GM18861 (cell line): Measurements from ENCODE around the gene ERG.

ENCODE experiments used
- ATAC-seq: cut with Tn5 transposase; IDR thresholded peaks from one replicate; pipeline ENCODE4 v1.9.1; 2021; ENCODE audit not compliant: unreplicated experiment

Gene ERG

DNA sequence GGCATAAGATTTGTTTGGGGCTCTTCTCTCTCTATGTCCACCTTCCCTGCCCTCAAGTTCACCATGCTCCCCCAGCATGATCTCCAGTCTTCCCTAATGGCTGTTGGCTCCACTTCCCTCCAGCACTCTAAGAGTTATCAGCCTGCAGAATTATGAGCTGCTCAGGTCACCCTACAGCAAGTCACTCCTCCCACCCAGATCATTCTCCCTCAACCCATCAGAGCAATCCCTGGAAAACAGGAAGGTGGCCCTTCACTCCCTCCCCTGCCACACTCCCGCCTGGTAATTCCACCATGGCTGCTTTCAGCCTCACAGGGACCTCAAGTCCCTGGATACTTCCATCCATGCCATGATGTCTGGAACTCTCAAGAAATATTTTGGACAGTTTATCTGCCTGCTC lies 137.0 kb downstream of the ERG start:
- ATAC-seq, result no peak

DNA sequence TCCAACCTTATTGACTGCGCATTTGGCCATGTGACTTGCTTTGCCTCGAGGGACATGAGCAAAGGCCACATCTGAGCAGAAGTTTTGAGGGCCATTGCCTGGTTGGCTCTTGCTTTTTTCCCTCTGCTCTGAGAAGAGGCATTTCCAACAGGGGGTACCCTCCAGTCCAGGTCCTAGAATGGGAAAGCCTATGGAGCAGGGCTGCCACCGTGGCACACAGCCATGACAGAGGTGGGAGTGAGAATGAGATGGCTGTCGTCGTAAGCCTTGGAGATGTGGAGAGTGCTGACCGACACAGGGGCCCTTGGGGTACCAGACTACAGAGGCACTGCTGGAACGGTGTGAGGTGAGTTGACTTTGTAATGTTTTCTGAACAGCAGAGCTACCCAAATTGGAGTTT lies 138.4 kb downstream of the ERG start:
- no peak for ATAC-seq

DNA sequence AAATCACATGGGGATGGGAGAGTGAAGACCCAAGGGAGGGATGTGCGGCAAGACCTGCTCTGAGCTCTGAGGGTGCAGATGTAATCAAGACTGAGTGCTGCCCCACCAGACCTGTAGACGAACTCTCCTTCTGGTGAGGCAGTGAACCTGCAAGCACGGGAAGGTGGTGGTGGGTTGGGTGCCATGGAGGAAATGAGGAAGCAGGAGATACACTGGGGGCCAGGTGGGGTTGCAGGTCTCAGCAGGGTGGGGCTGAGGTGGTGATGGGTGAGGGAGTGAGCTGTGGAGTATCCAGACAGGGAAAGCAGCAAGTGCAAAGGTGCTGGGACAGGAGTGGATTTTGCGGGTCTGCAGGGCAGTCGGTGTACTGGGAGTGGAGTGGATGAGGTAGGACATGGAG lies 139.2 kb downstream of the ERG start:
- ATAC-seq, result no peak

DNA sequence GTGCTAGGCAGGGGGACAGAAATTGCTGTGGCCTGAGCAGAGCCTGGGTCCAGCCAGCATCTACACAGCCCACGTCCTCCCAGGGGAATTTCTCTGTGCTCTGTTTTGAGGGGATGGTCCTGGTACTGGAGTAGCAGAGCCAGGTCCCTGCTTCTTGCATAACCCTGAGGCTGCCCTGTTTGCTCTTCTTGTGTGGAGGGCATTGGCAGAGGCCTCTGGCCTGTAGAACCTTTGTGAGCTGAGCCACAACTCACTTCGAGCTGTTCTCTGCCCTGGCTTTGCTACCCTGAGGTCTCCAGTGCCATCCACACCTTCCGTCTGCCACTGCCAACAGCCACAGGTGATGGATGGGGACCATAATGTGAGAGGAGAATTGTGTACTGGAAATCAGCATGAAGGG lies 139.6 kb downstream of the ERG start:
- ATAC-seq, result no peak

DNA sequence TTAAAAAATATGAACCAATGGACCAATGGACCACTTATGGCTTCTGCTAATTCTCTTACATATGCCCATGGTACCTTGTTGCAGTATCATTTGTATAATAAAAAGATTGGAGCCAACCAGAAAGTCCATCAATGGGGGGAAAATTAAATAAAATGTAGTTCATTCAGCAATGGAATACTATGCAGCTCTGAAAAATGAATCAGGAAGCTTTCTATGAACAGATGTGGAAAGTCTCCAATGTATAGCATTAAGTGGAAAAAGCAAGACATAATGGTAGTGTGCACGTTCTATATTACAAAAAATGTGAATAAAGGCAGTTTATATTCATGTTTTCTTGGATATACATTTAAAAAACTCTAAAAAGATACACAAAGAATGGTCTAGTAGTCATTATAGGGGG lies 140.2 kb downstream of the ERG start:
- ATAC-seq, result no peak

DNA sequence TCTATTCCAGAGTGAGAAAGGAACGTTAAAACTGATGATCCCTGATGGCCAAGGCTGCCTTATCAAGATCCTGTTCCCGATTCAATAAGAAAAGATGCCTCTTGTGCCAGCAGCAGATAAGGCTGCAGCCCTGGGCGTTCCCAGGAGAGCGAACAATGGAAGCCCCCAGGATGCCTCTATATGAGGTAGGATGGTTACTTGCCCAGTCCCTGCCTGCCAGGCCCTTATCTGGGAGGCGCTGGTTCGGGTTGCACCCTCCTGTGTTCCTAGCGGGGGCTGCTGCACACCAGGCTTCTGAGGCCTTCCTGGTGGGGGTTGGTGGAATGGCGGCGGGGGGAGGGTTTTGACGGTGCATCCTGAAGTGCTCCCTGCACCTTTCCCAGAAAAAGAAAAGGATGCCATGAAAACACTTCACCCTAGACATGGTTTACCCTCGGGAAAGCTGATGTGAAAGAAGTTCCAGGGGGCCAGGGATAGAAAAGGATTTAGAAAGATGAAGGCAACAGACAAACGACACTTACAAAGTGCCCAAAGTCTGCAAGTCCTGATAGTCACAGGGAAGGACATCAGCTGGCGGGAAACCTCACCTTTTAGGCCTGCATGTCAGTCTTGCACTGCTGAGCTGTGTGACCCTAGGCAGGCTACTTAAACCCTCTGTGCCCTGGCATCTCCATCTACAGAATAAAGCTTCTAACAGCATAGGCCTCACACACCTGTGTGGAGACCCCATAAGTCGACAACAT lies 141.2 kb downstream of the ERG start:
- ATAC-seq, result no peak

DNA sequence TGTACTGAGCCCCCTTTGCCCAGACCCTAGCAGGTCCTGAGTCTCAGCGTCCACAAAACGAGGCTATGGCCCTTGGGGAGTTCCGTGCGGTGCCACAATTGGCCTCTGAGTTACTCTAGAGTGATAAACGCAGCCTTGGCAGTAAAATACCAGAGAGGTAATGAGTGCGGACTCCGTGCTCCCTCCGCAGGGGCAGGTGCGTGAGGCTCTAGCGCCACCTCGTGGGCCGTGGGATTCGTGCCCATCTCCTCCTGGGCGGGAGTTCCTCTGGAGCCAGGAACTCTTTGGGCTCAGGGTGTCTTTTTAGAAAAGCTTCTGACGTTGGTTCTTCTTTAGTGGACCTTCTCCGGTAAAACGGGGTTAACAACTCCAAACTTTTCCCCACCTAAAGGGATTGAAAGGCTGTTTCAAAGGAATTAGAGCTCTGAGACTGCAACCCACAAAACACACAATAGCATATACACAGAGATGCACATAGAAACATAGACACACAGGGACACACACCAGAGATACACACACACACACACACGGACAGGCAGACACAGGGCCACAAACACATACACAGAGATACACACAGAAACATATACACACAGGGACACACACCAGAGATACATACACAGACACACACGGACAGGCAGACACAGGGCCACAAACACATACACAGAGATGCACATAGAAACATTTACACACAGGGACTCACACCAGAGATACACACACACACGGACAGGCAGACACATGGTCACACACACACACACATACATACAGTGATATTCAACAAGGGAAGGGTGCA lies 142.1 kb downstream of the ERG start:
- no peak for ATAC-seq

DNA sequence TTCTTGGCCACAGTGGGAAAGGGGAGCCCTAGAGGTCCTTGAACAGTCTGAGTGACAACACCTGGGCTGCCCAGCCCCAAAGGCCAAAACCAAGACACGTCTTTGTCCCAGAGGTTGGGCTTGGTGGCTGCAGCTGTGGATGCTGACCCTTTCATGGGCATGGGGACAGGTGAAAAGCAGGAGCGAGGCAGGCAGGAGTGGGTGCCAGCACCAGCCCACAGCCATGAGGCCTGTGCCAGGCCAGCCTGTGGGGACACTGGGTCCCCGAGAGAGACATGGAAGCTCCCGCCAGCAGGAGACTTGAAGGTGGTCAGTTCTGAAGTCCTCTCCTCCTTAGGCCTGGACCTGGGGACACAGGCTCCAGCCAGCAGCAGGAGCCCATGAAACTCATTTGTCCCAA lies 142.9 kb downstream of the ERG start:
- ATAC-seq, result no peak

DNA sequence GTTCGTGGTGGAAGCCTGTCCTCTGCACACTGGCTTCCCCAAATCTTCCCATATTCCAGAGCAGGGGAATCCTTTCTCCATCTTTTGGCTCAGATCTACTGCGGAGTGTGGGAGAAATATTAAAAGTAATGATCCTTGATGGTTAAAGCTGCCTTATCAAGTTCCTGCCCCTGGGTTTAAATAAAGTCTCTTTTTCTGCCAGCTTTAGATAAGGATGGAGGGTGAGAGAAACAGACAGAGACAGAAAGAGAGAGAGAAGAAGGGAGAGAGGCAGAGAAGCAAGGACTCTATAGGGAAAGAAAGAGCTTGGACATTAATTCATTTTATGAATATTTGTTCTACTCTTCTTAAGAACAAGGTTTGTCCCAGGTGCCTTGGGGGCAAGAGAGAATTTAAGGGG lies 143.5 kb downstream of the ERG start:
- no peak for ATAC-seq

DNA sequence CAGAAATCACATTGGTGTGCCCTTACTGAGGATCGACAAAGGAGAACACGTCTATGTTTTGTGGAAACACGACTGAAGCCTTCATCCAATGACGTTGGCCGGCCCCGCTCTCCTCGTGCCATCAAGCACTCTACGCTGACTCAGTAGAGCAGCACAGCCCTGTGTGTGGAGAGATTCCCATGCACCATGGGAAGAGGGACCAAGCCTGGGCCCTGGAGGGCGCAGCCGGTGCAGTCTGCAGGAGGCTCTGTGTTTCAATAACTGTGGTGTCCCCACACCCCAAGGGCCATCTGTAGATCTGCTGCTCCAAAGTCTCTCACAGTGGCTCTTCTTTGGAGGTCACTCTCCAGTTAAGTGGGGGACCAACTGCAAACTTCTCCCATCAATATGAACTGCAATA lies 144.0 kb downstream of the ERG start:
- no peak for ATAC-seq

DNA sequence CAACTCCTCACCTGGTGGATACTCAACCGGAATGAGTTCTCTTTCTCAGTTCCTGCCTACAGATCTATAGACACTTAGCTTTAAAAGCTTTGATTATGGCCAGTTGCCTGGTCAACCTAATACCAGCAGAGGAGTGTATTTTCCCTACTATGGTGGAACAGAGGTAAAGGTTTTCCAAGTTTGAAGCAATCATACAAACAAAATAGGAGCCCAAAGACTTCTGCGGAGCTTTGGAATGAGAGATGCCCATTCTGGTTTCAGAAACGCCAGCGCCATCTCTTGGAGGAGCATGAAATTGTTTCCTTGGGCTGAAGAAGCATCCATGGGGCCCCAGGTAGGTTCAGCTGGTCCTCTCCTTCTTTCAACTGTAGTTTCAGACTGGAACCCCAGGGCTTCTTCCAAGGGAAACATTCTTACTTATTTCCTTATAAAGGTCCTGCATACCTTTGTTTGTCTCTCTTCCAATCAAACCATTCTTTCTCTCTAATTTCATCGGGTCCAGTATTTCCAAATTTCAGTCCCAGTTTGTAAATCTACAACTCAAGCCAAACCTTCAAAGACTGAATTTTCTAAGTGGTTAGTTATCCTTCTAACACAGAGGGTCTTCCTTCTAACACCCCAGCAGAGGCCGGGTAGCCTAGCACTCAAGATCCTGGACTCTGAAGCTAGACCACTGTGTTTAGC lies 145.6 kb downstream of the ERG start:
- no peak for ATAC-seq

DNA sequence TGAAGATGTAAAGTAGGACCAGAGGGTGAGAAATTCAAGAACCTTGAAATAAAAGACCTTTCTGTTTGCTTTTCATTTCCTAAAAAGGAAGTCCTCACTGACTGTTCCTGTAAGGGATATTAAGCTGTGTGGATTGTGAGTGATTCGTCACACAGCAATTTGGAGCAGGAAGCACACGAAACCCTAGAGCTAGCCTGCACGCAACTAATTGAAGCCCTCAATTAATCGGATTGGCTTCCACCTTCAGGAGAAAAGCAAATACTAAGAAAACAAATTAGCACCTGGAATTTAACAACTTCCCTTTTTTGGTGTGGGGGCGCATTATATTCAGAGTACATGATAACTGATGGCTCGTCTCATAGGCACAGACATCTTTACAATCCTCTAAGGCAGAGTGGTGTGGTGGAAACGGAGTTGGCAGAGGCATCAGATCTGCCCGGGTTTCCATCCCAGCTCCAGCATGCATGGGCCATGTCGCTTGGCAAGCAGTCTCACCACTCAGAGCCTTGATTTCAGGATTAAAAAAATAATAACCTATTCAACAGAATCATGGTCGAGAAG lies 146.2 kb downstream of the ERG start:
- ATAC-seq, result no peak

DNA sequence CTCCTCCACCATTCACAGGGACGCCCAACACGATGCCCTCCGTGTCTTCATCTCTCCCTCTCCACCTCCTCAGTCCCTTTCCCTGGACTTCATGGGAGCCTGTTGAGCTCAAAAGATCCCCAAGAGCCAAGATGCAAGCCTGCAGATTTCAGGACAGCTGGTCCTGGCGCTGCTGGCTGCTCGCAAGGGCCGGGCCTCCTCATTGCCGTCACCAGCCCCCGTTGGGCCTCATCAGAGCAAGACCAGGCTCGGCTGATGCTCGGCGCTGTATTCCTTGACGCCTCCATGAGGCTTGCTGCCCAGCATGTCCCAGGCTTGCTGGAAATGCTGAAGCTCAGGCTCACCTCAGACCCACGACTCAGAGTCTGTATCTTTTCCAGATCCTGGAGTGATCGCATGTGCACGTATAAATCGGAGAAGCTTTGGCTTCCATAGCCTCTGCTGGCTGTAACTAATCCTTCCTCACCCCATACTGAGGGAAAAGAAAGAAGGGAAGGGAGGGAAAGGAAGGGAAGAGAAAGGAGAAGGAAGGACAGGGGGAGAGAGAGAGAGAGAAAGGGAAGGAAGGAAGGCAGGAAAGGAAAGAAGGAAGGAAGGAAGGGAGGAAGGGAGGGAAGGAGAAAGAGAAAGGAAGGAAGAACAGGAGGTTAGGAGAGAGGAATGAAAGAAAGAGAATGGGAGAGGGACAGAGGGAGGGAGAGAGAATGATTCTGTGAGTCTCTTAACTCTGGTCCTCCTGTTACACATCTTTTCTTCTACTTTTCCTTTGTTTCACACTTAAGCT lies 146.9 kb downstream of the ERG start:
- no peak for ATAC-seq

DNA sequence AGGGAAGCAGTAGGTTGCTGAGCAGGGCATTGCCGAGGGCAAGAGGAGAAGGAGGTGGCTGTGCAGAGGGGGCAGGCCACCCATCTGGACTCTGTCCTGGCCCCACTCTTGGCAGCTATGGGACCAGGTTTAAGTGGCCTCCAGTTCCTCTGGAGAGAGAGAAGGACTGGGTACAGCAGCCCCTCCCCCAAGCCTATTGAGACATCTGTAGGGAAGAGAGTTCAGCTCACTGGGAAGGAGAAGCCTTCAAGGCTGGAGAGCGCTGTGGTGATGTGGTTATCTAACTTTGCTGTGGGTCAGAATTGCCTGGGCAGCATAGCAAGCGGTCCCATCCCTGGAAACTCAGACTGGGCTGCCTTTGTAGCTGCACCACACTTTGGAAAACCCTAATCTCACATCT lies 147.6 kb downstream of the ERG start:
- ATAC-seq, result no peak

DNA sequence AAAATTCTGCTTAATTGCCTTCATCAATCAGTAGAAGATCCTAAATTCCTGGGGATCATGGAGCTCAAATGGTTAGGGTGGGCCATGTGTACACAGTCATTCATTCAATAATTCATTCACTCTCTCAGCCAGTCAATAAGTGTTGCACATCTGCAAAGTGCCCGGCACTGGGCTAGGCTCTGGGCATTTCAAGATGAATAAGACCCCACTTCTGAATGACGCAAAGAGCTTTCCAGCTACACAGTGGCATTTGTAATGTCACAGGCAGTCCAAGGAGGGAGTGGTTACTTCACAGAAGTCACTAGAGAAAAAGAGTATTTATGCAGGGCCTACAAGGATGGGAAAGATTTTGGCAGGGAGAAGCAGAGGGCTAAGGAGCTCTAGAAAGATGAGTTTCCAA lies 148.3 kb downstream of the ERG start:
- no peak for ATAC-seq

DNA sequence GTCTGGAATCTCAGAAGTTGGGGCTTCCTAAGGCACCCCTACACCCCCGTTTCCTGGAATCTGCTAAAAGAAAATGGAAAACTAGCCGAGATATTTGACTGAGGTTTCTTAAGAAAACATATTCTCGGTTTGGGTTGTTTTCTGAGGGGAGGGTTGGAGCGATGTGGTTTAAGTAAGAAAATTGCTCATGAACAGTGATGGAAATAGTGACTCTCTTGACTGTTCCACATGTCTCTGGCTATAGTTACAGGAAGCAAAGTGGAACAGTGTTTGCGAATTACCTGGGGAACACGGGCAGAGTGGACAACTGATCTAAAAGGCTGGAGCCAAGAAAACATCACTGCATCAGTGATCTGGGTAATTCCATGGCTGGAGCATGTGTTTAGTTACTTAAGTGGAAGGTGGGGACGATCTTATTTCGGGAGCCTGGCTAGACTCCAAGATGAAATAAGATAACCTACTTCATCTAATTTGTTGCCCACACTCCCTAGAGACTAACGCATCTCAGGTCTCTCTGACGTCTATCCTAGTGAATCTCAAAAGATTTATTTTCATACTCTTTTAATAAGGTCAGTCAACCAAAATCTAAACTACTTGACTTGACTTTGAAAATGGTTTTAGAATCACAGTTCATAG lies 149.0 kb downstream of the ERG start:
- ATAC-seq, result no peak

DNA sequence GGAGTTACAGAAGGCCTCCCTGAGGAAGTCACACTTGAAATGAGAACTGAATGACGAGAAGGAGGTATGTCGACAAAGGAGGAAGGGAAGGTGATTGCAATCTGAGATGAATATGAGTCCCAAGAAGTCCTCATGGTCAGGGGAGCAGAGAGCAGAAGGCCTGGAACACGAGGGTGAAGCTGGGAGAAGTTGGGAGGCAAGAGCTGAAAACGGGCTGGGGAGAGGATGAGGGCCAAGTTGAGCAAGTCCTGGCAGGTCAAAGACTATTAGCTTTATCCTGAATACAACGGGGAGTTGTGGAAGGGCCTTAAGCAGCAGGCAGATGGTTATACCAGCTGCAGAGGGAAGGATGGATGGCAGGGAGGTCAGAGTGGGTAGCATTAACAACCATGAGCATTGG lies 152.0 kb downstream of the ERG start:
- no peak for ATAC-seq

DNA sequence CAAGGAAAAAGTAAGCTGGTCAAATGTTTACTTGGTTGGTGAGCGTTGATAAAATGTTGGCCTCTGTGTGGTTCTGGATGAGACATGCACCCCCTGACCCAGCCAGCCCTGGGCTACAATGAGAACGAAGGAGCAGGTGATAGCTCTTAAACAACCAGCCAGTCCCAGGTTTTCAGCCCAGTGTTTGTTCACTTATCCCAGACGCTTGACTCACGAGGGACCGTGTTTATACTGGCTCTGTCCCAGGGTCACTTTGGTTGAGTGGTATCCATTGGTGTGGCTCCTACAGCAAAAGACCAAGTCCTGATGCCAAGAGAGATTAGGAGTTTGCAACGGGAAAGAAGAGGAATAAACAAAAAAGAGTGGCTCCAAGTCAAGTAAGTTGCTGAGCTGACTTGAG lies 154.6 kb downstream of the ERG start:
- ATAC-seq, result no peak

DNA sequence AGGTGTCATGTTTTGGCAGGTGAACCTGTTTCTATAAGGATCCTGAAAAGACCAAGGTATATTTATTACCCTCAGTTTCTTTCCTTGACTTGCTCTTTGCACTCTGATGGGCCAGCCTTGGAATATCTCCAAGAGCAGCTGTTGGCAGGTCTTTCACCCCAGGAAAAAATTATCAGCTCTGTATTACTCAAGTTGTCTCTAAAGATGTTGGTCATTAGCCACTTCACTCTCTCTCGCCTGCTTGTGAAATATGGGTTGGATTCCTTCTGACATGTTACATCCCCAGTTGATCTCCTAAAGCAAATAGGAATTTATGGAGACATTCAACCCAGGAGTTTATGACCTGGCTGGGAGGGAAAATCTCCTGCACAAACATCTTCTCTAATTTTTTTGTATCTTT lies 155.5 kb downstream of the ERG start:
- ATAC-seq, result no peak

DNA sequence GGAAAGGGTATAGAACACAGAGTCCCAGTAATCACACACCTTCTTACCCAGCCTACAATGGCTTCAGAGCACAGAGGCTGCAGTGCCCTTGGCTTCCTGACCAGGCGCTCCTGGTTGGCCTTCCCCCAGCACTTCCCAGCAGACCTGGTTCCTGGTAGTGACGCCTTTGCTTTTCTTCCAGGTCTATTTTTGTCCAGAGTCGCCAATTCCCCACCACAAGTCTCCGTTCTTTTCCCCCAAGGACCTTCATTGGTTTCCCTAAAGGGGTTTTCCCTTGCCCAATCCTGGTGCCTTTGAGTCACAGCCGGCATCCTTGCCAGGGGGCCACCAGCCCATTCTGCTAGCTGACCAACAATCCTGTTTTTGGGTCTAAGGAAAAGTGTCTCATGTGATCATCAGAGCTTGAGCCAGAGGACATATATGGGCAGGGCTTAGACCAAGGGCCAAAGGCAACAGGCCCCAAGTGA lies 156.7 kb downstream of the ERG start:
- no peak for ATAC-seq
